Head of caudate nucleus (tissue), 42 donors: ENCODE data around the gene RETREG1.
"Not testable (repeated sequence)": the region's sequence is repeated elsewhere in the genome, so short reads cannot be mapped to it uniquely, and the experiment has no call there.

ENCODE experiments used
- DNase-seq, 42 donors: peaks; one replicate each; pipeline versions ENCODE4 v3.0.0 to v3.0.0-alpha.2; 2020 to 2021; ENCODE audit warnings: mixed read lengths in 7 of 42
- intact Hi-C: fragments of 100-400 bp; cut with DNase I; formaldehyde crosslinking; loops from one replicate; pipeline ENCODE4 v1.15.0; 2022

Gene RETREG1

DNA sequence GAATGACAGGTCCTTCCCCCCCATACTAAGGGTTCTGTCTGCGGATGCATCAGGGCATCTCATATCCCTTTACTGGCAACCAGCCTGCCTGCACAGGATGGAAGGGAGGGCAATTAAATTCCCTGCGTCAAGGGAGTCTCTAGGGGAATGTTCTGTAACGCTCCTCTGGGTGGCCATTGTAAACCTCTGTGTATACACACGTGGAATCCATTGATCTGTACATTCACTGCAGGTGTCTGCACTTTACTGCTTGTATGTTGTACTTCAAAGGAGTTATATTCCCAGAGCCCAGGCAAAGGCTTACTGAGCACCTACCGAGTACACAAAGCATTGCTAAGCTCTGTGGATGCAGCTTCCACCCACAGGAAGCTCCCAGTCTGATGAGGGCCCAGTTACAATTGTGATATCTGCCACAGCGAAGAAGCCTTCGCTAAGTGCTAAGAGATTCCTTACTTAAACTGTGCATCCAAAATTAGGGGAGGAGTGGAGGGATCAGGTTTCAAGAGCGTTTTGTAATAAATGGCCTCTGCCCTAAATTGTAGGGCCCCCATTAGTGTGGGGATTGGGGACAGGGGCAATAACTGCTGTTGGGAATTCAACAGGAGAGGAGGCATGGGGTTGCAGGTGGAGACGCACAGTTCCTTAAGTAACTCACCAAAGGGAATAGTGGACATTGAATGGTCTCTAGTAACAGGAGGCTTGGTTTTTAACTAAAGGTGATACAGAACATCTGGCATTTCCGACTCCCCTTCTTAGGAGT lies 1.5 kb upstream of the RETREG1 start:
- DNase-seq: peak in 2 of 42 donors; percentile 28 to 41

DNA sequence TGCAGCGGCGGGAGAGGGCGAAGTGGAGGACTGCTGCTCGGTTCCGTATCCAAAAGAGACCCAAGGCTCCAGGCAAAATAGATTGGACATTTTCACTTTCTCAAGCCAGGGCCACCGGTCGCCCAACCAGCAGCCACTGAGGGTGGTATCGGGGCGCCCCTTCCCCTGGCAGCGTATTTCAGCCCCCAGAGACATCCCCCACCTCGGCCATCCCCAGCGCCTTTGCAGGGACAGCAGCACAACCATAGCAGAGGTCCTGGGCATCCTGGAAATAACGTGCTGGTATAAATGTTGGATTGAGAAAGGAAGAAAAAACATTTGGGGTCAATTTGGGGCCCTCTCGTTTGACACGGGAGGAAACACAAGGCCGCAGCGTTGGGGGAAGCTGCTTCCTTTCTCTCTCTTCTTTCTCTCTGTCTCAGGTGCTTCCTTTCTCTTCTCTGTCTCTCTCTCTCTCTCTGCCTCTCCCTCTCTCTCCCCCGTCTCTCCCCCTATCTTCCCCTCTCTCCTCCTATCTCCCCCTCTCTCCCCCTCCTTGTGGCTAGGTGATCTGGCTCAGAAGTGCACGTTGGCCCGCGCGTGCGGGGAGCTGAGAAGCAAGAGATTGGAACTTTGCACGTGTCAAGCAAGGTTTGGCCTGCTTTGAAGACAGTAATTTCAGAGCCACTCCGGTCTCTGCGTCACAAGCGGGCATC lies 624 bp upstream of the RETREG1 start:
- intact Hi-C loops: no loop called here

More for the DNA sequence above, 1.5 kb upstream of the RETREG1 start:
- intact Hi-C loops: no loop called here

DNA sequence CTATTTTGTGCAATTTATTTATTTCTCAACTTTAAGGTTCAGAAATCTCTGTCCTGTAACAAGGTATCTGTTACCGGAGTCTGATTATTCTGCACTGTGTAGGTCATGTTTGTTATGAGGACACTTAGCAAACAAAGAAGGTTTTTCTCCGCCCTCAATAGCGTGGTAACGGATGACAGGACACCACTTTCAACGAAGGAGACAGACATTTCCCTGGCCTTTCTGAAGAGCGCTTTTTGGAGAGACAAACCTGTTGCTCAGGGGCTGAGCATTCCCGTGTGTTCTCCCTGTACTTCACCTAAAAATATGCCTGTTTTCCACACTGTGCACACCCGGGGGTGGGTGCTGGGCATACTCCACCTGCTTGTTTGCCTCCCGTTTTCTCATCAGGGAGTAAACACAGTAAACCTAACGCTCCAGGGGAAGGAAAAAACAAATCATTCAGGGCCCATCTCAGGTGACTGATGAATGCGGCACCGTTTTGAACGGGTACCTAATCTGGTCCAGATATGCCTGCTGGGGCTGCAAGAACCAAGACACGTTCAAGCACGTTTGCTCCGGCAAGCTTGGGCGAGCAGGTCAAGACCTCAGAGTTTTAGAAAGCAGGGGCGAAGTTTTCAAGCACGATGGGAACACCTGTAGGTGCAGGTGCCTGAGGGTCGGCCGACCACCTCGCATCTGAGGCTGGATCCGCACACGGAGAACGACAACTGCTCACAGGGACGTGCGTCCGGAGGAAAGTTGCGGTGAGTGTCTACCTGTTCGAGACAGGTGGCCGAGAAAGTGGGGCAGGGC lies 859 bp downstream of the RETREG1 start:
- DNase-seq: peak in 8 of 42 donors; percentile 12 to 43 (median 30)
- intact Hi-C loops: no loop called here

More for the DNA sequence above, 624 bp upstream of the RETREG1 start:
- peak in 17 of 42 donors; percentile 20 to 61 (median 27) for DNase-seq

DNA sequence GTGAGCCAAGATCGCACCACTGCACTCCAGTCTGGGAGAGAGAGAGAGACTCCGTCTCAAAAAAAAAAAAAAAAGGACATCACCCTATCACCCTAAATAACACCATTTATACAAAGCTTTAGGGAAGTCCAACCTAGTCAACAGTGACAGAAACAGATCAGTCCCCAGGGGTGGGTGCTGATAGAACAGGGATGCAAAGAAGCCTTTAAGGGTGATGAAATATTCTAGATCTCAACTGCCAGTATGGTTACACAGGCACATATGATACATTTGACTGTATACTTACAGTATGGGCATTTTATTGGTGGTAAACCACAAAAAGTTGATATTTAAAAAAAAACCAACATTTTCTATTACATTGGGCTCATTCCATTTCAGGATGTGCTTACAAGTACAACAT lies 4.8 kb downstream of the RETREG1 start:
- intact Hi-C loops: no loop called here
- DNase-seq: peak in 2 of 42 donors; percentile 10 to 24

DNA sequence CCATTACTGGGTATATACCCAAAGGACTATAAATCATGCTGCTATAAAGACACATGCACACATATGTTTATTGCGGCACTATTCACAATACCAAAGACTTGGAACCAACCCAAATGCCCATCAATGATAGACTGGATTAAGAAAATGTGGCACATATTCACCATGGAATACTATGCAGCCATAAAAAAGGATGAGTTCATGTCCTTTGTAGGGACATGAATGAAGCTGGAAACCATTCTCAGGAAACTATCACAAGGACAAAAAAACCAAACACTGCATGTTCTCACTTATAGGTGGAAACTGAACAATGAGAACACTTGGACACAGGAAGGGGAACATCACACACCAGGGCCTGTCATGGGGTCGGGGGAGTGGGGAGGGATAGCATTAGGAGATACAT lies 5.9 kb downstream of the RETREG1 start:
- DNase-seq, intact Hi-C loops: not testable (repeated sequence)

DNA sequence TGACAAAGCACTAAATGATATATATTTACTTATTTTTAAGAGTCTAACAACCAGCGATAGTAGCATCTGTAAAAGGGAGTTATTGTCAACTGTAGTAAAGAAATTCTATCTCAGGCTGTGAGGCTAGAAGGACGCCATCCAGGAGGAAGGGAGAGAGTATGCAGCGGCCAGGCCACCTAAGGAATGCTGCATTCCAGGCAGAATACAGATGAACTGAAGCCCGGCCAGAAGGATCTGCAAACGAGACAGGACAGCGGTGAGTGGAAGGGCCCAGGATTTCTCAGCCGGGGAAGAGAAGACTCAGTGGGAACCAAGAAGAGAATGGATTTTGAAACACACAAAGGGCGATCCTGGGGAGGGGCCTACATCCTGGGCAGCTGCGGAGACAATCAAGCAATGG lies 7.4 kb downstream of the RETREG1 start:
- intact Hi-C loops: no loop called here
- DNase-seq: peak in 2 of 42 donors; percentile 22 to 32

DNA sequence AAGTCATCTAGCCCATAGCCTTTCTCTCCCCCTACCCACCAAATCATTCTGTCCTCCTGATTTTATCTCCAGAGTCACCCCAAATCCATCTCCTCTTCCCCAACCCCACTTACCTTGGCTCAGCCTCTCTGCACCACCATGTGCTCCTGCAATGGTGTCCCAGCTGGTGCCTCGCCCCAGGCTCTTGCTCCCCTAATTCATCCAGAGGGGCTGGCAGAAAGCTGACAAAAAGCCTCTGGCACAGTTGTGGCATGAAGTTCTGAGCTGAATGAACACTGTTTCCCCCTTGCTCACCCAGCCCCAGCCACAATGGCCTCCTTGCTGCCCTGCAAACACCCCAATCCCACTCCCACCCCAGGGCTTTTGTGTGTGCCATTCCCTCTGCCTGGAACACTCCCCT lies 10.2 kb downstream of the RETREG1 start:
- intact Hi-C loops: no loop called here

DNA sequence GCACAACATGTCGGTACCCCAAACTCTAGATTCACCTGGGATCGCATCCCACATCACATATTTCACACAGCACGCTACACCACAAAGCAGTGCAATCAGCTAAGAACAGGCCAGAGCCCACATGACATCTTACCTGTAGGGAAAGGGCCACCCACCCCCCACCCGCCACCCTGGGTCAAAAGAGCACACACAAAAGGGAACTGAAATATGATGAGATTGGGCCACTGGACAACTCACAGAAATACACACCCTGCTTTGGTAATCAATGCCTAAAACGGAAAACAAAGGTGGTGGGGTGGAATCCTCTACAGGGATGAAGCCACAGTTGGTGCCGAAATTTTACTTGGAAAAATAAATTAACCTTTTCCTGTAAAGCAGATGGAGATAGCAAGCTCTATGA lies 13.1 kb downstream of the RETREG1 start:
- peak in 1 of 42 donors; percentile 0 for DNase-seq
- intact Hi-C loops: no loop called here

More for the DNA sequence above, 10.2 kb downstream of the RETREG1 start:
- peak in 1 of 42 donors; percentile 17 for DNase-seq

DNA sequence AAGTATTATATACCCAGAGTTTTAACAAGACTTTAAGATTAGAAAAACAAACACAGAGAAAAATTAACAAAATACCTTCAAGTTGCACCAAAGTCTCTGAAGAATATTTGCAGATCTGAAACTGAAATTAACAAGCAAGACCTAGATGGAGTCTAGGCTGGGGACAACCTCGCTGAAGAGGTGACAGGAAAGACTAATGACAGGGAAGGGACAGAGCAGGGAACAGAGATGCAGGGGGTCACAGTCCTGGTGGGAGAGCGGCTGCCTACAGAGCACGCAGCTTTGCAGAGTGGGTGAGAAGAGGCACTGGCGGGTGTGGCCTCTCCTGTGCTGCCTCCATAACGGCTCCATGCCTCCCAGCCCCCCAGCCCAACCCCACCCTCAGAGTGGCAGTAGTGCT lies 13.5 kb downstream of the RETREG1 start:
- intact Hi-C loops: no loop called here
- peak in 1 of 42 donors; percentile 3 for DNase-seq

DNA sequence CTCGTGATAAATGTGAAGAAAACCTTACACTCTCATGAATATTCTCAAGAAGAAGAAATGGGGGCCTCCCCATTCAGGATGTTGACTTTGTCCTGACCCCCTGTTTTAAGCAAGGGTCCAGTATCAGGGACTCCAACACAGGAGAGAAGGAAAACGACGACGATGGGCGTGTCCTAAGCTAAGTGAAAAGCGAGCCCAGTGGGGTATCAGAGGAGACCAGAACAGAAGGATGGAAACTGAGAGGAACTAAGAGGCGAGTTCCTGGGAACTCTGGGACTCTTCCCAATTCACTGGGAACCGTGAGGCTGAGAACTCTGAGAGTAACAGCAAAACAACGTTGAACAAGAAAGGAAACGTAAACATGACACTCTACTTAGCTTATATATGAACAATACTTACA lies 14.6 kb downstream of the RETREG1 start:
- DNase-seq: no peak
- intact Hi-C loops: no loop called here

DNA sequence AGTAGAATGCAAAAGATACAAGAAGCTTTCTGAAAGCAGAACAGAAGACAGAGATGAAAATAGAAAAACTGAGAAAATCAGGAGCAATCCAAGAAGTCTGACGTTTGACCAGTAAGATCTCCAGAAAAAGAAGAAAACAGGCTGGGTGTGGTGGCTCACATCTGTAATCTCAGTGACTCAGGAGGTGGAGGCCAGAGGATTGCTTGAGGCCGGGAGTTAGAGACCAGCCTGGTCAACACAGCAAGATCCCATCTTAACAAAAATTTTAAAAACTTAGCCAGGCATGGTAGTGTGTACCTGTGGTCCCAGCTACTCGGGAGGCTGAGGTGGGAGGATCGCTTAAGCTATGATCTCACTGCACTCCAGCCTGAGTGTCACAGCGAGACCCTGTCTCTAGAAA lies 15.9 kb downstream of the RETREG1 start:
- intact Hi-C loops: no loop called here
- DNase-seq: peak in 1 of 42 donors; percentile 14

DNA sequence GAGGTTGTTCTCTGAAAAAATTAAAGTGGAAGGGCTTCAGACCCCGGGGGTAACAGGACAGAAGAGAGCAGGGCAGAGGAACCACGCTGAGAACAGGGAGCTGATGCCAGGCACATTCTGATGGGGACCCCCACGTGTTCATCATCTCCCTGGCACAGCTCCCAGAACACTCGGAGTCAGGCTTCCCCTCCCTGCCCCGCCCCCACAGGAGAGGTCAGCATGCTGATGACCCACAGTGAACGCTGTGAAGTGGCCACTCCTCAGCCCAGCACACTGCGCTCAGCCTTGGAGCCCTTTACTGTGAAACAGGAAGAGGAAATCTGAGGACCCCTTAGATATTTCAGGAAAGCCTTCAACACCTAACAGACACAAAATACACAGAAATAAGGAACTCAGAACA lies 16.4 kb downstream of the RETREG1 start:
- intact Hi-C loops: no loop called here
- peak; percentile 61 to 96 (median 86) for DNase-seq

DNA sequence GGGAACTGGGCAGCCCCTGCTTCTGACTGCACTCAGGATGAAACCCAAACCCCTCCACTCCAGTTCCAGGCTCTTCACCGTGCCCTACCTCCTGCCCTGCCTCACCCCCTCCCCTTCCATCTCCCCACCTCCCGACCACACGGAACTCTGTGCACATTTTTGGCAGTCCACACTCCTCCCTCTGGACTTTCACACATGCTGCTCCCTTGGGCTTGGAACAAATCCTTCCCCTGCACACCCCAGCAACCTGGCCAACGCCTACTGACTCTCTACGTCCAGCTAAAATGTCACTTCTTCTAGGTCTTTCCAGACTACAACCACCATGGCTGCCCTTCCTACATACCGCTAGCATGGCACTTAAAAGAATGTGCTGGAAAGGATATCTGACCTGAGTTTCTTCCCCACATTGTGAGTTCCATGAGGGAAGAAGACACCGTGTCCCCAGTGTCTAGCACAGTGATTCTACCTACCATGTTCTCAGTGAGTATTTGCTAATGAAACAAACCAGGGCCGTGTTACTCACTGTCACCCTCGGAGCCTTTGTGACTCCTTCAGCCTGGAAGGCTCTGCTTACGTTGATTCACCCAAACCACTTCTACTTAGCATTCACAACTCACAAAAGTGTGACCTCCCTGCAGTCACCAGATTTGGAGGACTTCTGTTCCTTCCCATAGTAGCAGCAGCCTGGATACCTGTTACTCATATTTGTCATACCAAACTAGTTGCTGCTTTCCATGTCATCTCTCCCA lies 18.7 kb downstream of the RETREG1 start:
- DNase-seq: peak in 4 of 42 donors; percentile 3 to 36 (median 17)
- intact Hi-C loops: no loop called here

DNA sequence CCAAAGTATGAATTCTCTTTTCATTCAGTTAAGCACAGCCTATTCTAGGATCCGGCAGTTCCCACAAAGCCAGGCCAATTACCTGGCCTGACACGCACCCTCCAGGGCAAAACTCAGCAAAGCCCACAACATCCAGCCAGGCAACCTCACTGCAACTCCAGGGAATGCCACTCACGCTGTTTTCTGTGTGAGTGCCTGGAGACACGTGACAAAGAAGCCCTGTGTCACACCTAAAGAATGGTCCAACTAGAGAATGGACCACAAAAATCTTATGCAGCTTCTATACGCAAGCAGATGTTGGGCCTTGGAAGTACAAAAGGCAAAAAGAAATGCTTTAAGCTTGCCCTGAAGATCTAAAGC lies 20.2 kb downstream of the RETREG1 start:
- DNase-seq: peak in 6 of 42 donors; percentile 26 to 47 (median 39)
- intact Hi-C loops: no loop called here

DNA sequence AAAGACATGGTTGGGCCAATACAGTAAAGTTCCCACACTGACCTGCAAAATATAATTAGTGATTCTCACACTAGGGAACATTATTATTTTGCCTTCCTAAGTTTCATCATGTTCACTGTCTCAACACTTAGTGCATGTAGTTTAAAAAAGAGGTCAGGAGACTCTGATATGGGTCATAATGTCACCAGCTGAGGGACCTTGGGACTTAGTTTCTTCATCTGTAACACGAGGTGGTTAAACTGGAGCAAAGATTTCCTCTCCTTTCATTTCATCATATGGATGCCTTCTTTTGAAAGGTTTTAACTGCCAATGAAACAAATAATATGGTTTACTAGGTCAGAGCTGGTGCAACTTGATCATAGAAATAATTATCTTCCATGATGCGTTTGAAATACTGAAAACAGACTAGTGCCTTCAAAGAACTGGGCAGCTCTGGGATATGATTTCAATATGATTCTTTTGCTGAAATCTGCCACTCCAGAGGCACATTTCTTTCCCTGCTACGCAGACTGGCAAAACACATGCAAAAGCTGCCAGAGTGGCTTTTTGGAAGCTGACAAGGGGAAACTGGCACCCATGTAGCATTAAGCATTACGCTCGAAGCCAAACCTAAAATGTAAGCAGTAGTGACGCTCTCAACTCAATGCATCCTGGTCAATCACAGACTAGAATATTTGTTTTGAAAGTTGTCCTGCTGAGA lies 20.8 kb downstream of the RETREG1 start:
- DNase-seq: peak in 1 of 42 donors; percentile 42
- intact Hi-C loops: no loop called here

DNA sequence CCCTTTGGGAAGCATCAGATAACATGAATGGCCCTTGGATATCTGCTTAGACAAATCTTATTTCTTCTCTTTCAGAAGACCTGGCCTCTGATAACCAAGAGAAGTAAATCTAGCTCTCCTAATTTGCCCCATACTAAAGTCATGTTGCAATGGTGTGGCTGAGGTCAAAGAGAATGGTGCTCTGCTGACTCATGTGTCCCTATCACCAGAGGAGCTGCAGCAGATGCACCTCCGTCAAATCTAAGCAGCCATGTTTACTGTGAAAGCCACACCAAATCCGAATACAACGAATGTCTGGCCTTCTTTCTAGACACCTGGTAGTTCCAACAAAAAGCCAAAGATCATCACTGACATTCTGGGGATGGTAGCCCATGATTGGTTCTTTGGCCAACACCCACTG lies 23.2 kb downstream of the RETREG1 start:
- intact Hi-C loops: no loop called here

DNA sequence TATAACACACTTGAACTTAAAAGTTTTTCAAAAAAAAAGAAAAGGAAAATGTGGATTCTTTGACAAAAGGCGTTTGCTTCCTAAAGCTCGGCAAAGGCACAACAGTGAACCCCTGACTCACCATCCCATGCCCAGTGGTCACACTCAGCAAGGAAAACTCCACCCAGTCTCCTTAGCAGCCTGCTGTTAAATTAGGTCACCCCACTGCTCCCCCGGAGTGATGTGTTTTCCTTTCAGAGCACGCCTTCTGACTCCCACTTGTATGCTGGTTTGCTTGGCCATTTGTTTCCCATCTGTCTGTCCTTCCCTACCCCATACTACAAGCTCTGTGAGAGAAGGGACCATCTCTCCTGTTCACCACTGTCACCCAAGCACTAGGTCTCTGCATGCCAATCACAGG lies 23.8 kb downstream of the RETREG1 start:
- DNase-seq: peak in 13 of 42 donors; percentile 20 to 79 (median 47)
- intact Hi-C loops: no loop called here

More for the DNA sequence above, 23.2 kb downstream of the RETREG1 start:
- no peak for DNase-seq

DNA sequence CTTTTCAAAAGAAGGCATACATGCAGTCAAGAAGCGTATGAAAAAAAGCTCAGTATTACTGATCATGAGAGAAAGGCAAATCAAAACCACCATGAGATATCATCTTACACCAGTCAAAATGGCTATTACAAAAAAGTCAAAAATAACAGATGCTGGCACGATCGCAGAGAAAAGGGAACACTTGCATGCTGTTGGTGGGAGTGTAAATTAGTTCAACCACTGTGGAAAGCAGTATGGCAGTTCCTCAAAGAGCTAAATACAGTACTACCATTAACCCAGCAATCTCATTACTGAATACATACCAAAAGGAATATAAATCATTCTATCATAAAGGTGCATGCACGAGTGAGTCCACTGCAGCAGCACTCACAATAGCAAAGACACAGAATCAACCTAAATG lies 24.5 kb downstream of the RETREG1 start:
- intact Hi-C loops: no loop called here
- peak in 2 of 42 donors; percentile 6 to 8 for DNase-seq
